Measurements from ENCODE around the gene CRB2.
A peak's percentile ranks its signal among the peaks of the same experiment; 100 is the strongest.
"Not testable (repeated sequence)": the region's sequence is repeated elsewhere in the genome, so short reads cannot be mapped to it uniquely, and the experiment has no call there.

The CRB2 gene

DNA sequence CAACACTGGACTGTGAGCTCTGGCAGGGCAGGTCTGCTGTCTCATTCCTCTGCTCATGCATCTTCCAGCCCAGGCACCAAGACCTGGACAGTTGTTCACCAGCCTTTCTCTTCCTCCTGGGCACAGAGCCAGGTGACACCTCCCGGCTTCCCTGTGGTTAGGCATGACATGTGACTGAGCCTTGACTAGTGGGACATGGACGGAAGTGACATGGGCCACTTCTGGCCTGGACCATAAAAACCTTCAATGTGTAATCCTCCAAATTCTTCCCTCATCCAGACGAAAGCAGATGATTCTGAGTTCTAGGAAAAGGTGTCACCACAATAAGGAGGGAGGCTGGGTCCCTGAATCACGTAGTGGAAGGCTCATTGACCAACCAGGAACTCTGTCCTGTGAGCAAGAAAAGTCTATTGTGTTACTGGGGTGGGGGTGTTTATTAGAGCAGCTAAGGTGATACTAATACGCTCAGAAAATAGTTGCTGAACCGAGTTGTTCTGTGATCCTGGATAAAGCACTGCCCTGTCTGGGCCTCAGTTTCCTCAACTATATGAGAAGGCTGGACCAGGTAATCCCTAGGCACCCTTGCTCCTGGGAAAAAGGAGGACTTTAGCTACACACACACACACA, 26.6 kb upstream of the CRB2 start:
- no peak for DNase-seq

DNA sequence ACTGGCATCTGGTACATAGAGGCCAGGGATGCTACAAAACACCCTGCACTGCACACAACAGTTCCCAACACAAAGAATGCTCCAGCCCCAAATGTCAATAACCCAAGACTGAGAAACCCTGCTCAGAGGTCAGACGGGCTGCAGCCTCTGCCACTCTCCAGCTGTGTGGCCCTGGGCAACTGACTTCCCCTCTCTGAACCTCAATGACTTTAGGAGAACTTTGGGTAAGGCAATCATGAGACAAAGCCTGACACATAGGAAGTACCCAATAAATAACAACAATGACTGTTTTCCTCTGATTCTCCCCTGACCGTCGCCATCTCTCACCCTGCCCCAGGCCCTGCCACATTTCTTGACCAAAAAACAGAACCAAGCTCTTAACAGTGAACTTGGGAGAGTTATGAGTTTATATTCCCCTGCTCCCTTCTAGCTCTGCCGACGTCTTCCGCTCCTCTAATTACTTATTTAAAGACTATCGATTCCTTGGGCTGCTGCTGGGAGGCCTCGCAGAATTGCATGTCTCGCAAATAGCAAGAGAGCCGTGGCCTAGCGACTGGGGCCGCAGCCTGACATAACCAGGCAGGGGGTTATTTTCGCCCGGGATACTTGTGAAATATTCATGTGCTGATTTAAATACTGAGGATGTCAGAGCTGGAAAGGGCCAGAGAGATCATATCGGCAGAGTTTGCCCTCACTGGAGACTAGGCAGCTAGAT, 24.5 kb upstream of the CRB2 start:
- no peak for DNase-seq

DNA sequence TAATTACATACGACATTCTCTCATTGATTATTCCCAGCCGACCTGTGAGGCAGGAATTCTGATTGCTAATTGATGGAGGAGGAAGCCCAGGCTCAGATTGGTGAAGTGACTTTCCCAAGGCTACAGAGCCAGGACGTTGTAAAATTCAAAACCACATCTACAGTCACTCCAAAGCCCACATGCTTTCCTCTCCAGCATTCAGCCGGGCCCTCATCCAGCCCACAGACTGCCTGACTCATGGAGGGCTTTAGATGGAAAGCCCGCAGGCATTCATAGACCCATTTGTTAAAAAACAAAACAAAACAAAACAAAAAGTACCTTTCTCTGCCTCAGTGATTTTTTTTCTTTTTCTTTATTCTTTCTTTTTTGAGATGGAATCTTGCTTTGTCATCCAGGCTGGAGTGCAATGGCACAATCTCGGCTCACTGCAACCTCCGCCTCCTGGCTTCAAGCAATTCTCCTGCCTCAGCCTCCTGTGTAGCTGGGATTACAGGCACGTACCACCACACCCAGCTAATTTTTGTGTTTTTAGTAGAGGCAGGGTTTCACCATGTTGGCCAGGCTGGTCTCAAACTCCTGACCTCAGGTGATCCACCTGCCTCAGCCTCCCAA, 22.8 kb upstream of the CRB2 start:
- DNase-seq = not testable (repeated sequence)

DNA sequence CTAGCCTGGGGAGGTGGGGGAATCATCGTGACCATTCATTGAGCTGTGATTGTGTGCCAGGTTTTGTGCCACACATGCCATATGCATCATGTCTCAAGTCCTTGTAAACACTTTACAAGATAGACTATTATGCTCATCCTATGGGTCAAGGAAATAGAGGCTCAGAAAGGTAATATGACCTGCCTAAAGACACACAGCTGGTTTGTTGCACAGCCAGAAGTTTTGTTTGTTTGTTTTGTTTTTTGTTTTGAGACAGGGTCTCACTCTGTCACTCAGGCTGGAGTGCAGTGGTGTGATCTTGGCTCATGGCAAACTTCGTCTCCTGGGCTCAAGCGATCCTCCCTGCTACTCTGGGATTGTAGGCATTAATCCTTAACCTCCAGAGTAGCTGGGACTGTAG, 21.4 kb upstream of the CRB2 start:
- DNase-seq = no peak

DNA sequence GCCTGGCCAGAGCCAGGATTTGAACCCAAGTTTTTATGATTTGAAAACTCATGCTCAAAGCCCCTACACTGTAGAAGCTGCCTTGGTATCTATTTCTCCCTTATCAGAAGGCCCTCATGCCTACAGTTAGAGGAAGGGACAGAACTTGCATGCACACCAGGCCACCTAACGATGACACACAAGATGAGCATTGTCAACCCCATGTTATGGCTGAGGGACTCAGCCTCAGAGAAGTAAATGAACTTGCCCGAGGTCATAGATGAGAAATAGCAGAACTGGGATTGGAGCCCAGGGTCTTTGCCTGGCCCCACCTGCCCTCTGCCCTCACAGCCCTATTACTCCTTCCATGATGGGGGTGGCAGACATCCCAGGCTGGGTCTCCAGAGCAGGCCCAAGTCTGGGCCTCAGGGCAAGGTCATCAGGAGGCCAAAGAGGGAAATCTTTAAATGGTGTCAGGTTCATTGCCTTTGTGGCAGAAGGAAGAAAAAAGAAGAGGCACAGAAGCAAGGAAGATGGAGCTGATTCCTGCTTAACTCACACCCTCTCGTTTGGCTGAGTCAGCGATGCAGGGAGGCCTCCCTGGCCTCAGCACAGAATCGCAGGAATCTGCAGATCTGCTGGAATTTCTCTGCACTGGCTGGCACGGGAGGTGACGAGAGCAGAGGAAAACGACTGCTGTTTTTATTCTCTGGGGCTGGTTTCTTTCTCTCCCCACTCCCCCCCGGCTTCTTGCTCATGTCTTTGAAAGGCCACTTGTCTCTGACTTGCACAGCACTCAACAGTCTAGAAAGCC, 20.6 kb upstream of the CRB2 start:
- DNase-seq = no peak

DNA sequence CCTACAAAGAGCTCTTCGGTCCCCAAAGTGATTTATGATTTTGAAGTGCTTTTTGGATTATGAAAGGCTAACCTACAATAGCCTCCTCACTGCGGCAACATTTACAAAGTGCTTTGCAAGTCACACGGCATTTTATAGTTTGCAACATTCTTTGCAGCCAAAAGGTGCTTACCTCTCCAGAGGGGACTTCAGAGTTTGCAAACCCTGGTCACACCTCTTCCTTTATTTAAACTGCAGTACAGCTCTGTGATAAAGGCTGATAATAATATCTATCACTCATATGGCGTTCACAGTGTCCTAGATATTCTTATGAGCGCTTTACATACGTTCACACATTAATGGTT, 20.0 kb upstream of the CRB2 start:
- no peak for DNase-seq

DNA sequence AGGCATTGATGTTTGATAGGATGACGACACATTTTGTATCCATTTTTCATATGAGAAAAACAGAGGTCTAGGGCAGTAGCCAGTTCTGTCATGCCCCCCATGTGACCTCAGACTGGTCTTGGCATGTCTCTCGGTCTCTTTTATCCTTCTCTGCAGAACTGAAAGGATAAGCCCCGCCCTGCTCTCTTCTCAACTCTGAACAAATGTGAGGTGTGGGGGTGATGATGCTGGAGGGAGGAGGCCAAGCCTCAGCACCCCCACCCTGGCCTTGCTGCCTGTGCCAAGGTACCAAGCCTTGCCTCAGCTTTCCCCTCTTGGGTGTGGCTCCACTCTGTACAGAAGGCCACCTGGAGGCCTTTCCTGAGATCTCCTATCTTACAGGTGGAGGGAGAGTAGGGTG, 19.5 kb upstream of the CRB2 start:
- DNase-seq = no peak

DNA sequence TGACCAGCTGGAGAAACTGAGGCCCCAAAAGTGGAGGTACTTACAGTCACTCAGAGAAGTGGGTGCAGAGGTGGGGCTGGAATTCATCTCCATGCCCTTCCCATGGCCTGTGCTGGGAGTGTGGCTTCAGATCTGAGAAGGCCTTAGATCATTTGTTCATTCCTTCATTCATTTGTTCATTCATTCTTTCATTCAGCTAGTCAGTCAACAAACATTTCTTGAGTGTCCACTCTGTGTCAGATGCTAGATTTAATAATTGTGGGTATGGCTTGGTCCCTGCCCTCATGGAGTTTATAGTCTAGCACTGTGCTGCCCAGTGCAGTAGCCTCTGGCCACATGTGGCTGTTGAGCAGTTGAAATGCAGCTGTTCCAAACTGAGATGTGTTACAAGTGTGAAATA, 19.0 kb upstream of the CRB2 start:
- no peak for DNase-seq

DNA sequence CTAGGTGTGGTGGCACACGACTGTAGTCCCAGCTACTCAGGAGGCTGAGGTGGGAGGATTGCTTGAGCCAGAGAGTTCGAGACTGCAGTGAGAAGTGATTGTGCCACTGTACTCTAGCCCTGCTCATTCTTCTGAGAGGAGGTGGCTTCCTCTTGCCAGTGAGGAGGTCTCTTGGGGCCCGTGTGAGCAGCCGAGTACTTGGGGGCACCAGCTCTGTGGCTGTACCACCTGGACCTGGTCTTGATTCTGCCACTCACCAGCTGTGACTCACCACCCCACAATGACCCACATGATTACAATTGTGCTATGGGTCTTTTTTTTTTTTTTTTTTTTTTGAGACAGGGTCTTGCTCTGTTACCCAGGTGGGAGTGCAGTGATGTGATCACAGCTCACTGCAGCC, 18.0 kb upstream of the CRB2 start:
- DNase-seq = no peak

DNA sequence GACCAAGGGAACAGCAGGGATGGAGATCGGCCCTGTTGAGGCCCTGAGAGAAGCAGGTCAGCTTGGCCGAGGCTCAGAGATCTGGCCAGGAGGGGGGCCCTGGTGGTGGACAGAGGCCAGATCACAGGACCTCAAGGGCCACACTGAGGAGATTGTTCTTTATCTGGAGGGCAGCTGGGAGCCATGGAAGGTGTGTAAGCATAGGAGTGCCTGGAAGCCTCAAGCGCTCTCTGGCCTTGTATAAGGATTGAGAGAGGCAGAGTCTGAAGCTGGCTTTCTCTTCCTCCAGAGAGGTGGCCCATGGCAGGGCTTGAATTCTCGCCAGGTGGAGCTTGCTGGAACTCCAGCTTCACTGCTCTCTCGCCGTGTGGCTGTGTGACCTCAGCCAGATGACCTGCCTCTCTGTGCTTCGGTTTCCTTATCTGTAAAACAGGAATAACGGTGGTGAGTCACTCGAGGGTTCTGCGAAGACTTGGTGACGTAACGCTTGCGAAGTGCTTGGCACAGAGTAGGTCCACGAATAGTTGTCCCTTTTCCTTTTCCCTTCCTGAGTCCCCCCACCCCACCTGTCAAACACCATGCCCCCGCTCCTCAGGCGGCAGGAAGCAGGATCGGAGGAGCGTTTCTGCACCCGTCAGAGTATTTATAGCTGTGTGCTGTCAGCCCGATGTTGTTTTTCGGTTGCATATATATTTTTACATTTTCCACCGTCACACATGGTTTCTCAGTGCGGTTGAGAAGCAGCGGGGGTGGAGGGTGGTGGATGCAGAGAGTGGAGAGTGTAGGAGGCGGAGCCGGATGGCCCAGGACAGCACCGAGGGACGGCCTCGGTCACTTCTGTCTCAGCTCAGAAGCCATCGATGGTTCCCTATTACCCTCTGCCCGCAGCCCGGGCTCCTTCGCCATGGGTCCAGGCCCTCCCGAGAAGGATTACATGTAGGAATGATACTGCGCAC, 17.0 kb upstream of the CRB2 start:
- DNase-seq = peak; percentile 41

DNA sequence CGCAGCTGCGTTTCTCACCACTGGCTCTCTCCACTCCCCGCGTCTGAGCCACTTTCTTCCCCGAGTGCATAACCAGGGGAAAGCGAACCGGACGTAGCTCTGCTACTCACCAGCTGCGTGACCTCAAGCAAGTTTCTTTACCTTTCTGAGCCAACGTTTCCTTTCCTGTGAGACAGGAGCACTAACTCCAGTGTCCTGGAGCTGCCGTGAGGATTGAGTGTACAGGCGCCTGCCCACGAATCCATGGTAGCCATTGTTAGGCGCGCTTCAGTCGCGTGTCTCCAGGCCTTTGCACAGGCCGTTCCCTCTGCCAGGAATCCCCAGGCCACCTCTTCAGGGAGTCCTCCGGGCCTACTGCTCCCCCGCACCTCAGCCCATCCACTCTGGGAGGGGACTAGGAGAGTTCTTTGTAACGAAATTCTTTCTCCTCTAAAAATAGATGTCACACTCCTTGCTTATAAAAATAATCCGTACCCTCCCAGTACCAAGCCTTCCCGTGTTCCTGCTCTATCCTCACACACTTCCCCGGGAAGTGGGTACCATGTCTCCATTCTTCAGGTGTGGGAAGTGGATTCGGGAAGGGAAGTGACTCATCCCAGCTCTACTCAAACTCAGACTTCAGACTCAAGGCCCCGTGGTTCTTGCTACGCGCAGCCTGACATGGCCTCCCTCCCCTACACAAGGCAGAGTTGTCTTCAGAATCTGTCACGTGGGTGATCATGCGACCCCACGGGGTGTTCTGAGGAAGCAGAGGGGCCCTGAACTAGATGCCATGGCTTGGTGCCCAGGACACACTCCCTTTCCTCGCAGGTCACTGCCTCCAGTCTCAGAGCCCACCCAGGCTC, 16.1 kb upstream of the CRB2 start:
- DNase-seq = no peak

DNA sequence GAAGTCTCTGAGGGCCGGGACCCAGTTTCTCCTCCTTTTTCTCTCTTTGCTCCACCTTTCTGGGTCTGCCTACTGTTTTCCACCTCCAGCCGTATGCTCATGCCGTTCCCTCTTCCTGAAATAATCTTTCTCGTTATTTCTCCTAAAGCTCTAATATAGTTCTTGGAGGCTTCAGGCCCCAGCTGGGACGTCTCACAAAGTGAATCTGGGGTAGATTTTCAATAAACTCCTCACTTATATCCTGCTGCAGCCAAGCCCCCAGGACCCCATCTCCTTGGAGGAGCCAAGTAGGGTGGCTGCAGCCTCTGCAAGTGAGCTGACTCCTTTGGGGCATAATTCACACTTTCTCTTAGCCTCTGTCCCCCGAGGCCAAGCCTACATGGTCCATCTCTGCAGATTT, 14.2 kb upstream of the CRB2 start:
- no peak for DNase-seq

DNA sequence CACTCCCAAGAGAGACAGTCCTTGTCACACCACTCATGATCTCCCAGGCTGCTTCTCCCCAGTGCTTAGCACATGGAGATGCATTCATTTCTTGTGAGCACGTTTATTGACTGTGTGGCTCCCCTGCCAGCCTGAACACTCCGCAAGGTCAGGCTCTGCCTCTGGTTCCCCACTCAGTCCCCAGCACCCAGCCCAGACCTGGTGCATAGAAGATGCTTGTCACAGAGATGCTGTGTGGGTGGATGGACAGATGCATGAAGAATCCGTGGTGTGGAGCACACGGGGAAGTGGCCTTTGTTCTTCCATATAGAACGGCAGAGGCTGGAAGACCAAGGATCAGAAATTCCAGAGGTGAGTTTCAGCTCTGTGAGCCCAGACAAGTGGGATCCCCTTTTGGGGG, 13.8 kb upstream of the CRB2 start:
- no peak for DNase-seq

DNA sequence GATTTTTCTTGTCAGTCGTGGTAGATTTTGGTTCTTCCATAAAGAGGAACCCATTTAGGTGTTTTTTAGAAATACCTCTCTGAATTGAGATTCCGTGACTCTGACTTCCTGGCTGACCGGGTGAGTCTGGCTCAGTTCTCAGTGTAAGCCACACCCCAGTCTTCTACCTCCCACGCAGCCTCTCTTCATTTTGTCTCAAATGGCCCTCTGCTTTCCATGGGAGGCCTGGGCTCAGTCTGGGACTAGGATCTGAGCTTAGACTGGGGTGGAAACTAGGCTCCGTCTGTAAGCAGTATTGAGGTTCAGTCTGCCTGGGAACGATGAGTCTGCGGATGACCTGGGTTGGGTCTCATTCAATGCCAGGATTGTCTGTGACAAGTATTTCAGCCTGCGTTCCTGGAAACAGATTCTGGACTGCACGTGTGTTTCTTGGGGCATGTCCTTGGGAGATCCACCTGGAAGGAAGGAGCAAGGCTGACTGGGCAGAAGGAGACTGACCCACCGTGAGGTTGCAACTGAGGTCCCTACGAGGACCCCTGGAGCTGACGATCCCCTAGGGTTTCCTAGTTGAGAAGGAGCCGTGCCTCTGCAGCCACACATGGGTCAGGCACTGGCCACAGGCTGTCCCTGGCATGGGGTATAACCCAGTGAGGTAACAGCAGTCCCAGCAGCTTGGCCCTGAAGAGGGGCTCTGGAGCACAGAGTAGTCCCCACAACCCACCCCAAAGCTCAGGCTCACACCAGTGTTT, 12.4 kb upstream of the CRB2 start:
- no peak for DNase-seq

DNA sequence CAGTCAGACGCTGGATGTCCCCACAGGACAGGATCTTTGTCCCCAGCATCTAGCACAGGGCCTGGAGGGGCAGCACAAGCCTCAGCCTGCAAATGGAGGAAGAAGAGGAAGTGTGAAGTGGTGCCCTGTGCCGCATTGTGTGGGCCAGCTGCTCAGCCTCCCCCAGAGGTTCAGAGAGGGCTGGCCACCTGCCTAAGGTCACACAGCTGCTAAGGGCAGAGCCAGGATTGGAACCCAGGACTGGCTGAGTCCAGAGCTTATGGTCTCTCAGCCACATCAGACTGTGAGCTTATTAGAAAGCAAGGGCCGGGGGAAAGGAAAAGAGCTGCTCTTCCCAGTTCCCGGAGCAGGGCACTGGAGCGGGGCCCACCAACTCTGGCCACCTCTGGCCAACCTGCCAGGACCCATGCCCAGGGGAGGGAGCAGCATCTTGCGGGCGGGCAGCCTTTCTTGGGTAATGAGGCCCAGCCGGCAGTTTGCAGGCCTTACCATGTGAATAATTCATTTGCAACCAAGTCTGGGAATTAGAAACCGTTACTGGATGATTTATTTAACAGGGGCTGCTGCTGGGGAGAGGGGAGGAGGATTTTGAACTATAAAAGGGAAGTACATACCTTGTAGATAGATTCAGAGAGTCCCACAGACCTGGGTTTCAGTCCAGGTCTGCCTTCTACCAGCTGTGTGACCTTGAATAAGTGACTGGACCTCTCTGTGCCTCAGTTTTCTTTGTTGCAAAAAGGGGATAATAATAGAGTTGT, 11.6 kb upstream of the CRB2 start:
- no peak for DNase-seq

DNA sequence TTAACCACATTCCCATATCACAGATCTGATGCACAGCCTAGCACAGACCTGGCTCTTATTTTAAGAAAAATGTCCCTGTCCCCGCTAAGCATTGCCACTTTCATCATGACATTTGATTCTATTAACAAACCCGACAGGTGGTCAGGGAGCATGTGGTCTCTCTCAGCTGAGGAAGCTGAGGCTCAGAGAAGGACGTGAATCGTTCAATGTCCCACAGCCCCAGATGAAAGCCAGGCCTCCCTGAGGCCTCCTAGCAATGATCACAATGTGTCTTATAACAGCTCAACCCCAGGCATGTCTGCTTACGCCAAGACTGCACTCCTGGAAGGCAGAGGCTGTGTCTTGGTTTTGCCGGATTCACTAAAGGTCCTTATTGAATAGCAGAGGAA, 10.4 kb upstream of the CRB2 start:
- DNase-seq = no peak

DNA sequence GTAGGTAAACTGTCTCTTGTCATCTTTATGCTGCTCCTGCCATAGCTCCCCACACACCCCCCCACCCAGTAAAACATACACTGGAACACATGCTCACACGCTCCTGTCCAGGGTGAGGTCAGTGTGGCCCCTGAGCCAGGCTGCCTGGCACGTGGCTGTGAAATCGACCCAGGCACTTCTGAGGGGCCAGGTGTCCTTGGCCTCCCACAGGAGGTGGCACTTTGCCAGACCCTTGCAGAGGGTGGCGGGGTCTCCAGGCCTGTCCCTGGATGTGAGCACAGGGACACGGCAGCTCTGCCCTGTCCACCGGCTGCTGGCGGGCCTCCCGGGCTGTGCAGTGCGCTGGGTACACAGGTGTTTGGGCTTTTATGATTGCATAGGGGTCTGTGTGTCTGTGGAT, 10.0 kb upstream of the CRB2 start:
- DNase-seq = no peak

DNA sequence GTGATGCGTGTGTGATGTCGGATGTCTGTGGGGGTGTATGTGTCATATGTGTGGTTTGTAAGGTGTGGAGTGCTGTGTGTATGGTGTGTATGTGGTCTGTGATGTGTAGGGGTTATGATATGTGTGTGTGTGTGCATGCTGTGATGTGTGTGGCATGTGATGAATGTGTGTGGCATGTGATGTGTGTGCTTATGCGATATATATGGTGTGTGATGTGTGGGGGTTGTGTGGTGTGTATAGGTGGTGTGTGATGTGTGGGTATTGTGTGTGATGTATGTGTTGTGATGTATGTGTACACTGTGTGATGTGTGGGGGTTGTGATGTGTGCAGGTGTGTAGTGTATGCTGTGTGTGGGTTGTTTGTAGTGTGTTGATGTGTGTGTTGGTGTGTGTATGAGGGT, 9.2 kb upstream of the CRB2 start:
- DNase-seq = no peak

DNA sequence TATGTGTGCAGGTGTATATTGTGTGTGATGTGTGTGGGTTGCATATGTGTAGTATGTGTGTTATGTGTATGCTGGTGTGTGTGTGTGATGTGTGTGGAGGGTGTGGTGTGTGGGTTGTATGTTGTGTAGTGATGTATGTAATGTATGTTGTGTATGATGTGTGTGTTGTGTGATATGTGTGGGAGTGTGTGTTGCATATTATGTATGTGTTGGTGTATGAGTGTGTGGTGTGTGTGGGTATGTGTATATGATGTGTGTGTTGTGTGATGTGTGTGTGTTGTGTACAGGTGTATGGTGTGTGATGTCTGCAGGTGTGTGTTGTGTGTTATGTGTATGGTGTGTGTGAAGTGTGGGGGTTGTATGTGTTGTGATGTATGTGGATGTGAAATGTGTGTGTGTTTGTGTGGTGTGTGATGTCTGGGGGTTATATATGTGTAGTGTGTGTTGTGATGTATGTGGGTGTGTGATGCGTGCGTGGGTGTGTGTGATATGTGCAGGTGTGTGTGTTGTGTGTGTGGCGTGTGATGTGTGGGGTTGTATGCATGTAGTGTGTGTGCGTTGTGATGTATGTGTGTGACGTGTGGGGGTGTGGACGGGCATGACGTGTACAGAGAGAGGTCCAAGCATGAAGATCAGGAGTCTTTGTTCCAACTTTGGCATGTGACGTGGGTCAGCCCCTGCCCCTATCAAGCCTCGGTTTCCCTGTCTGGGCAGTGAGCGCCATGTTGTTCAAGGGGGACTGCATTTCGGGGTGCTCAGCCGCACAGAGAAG, 8.5 kb upstream of the CRB2 start:
- no peak for DNase-seq

Measured in activated T-cell treated with anti-CD3 and anti-CD28 coated beads for 4 hours (primary cell).